ENCODE data around the gene DCAF7. TPM values are rescaled to one million over a fixed set of nuclear protein-coding genes. Genes with fewer than 3 reads are reported as not detected.

Gene DCAF7
- total and polyA plus RNA-seq, 8 donors: 7.1 to 39.2 (median 22.6) TPM

- no peak for FAIRE-seq
- WGBS, 2 donors: 77 to 93% methylated on average over 17 of the region's 17 CpGs
Observed at GRCh38 chr17:63534078-63534570, 16.2 kb upstream of the DCAF7 start.

GRCh38 chr17:63534816-63535455, 15.3 kb upstream of the DCAF7 start:
- no peak for ATAC-seq
- H3K4me3 ChIP-seq: no peak overlapping the region
- FAIRE-seq: no peak
- no peak for TF ChIP-seq CTCF (IDR thresholded peaks at IDR 0.05)
- H3K27me3 ChIP-seq: no peaks in the 10 kb centered on the region
- no peak overlapping the region for H3K27ac ChIP-seq
- DNase-seq: peak in 1 of 6 donors; percentile 49
- WGBS, 2 donors: 74 to 77% methylated on average over 13 of the region's 13 CpGs
- intact Hi-C loops (cut with DNase I): loop anchor here in 1 of 3 donors (5.0 kb wide), 1 partner anchor 52 kb away; no protein-coding TSS in a partner anchor
- H3K36me3 ChIP-seq: no peaks in the 10 kb centered on the region
- H3K9me3 ChIP-seq: no peaks in the 10 kb centered on the region
- no peaks in the 10 kb centered on the region for H3K4me1 ChIP-seq

More at GRCh38 chr17:63534078-63534570, 16.2 kb upstream of the DCAF7 start:
- no peaks in the 10 kb centered on the region for H3K36me3 ChIP-seq
- no peaks in the 10 kb centered on the region for H3K27me3 ChIP-seq
- no peak for DNase-seq
- H3K4me1 ChIP-seq: no peaks in the 10 kb centered on the region
- no peaks in the 10 kb centered on the region for H3K9me3 ChIP-seq
- ATAC-seq: no peak
- intact Hi-C loops (cut with DNase I): no loop called here
- no peak overlapping the region for H3K4me3 ChIP-seq
- no peak for TF ChIP-seq CTCF (IDR thresholded peaks at IDR 0.05)
- no peak overlapping the region for H3K27ac ChIP-seq

- H3K36me3 ChIP-seq: no peaks in the 10 kb centered on the region
- no peak overlapping the region for H3K27ac ChIP-seq
- no peaks in the 10 kb centered on the region for H3K4me1 ChIP-seq
- H3K27me3 ChIP-seq: no peaks in the 10 kb centered on the region
- FAIRE-seq (no peak), DNase-seq (peak in 2 of 6 donors; percentile 50 to 51), ATAC-seq (no peak)
- H3K9me3 ChIP-seq: no peaks in the 10 kb centered on the region
- no peak overlapping the region for H3K4me3 ChIP-seq
- 92% methylated on average over 24 of the region's 24 CpGs for WGBS, 2 donors
- intact Hi-C loops (cut with DNase I): loop anchor here in 1 of 3 donors (5.0 kb wide), 1 partner anchor 52 kb away; no protein-coding TSS in a partner anchor
- TF ChIP-seq CTCF (IDR thresholded peaks at IDR 0.05): no peak
Observed at GRCh38 chr17:63535640-63536039, 14.6 kb upstream of the DCAF7 start.

GRCh38 chr17:63537001-63537400, 13.3 kb upstream of the DCAF7 start:
- WGBS, 2 donors: 83 to 91% methylated on average over 4 of the region's 4 CpGs
- intact Hi-C loops (cut with DNase I): loop anchor here in 1 of 3 donors (5.0 kb wide), 1 partner anchor 50 kb away; no protein-coding TSS in a partner anchor
- Histone ChIP-seq H3K9me3 (no peaks in the 10 kb centered on the region), H3K27me3 (no peaks in the 10 kb centered on the region), H3K27ac (no peak overlapping the region), H3K4me3 (no peak overlapping the region), H3K4me1 (no peaks in the 10 kb centered on the region), H3K36me3 (no peaks in the 10 kb centered on the region)
- no peak for FAIRE-seq
- no peak for ATAC-seq
- no peak for DNase-seq
- TF ChIP-seq CTCF (IDR thresholded peaks at IDR 0.05): no peak

All from pancreas (tissue), 10 donors.